GM21390 (cell line): ENCODE measurements around the gene RNF213.
"Not testable (repeated sequence)": the region's sequence is repeated elsewhere in the genome, so short reads cannot be mapped to it uniquely, and the experiment has no call there.

Experiments
- ATAC-seq: cut with Tn5 transposase; IDR thresholded peaks from one replicate; pipeline ENCODE4 v1.9.1; 2021; ENCODE audit not compliant: unreplicated experiment

RNF213 gene

GRCh38 chr17:80388175-80388574, 127.5 kb downstream of the RNF213 start:
- ATAC-seq = no peak

- no peak for ATAC-seq
Observed at GRCh38 chr17:80388601-80389000, 127.9 kb downstream of the RNF213 start.

DNA sequence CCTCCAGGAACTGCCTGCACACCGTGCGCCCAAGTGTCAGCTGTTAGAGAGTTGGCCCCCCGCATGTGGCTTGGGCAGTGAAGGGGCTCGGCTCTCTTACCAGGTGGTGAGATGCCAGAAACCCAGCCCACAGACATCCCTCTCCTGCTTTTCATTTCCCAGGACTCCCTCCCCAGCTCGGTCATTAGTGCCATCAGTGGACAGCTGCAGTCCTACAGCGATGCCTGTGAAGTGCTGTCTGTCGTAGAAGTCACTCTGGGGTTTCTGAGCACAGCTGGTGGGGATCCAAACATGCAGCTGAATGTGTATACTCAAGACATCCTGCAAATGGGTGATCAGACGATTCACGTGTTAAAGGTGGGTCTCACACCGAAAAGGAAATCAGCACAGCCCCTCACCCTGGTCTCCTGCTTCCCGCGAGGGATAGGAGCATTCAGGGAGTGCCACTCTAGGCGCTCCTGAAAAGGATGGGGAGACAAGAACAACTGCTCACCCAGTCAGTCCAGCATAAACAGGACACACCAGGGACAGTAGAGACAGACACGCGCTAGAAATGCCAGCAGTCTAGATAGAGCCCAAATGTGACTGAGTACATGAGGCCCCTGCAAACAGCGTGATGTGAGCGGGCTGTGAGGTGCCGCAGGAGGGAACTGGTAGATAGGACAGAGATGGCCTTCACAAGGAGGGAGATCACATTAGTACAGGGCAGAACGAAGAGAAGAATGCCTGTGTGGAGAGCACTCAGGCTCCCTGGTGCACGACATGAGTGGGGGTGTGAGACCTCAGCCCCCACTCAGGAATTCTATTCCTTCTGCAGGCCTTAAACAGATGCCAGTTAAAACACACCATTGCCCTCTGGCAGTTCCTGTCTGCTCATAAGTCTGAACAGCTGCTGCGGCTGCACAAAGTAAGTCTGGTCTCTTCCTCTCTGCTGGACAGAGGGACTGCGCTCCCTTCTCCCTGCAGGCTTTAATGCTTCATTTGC, 128.7 kb downstream of the RNF213 start:
- no peak for ATAC-seq

- no peak for ATAC-seq
Observed at GRCh38 chr17:80393241-80393890, 132.7 kb downstream of the RNF213 start.

DNA sequence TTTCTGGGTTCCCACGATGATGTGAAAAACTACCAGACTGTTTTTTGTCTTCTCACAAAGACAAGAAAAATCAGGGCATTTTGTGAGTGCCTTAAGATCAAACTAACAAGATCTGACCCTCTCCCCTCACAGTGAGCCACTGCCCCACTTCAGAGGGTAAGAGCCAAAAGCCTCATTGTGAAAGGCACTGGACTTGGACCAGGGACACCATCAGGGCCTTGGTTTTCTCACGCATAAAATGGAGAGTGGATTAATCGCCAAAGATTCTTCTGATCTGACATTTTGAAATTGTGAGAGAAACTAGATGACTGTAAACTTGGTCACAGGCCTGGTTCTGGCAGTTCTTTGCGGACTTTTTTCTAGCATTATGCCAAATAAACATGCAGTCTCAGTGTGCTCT, 133.3 kb downstream of the RNF213 start:
- ATAC-seq = no peak

DNA sequence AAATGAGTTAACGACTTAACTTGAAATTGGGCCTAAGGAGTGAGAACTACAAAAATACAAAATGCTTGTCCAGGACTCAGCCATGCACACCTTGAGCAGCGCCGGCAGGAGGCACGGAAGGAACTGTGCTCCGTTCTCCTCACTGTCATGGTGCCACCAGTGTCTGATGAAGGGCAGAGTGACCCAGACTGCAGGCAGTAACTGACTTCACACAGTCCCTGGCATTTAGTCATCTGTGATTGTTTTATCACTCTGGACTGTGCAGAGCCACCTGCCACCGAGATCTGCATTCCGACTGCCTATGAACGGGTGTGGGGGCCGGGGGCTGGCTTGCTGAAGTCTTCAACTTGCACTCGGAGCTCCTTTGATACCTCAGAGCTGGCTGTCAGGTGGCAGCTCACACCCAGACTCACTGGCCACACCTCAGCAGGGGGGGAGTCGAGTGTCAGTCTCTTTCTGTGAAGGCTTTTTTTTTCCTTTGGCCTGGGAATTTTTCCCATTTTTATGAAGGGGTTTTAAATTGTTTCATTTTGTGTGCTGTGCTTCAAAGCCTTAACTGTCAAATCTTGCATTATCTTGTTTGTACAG, 134.1 kb downstream of the RNF213 start:
- ATAC-seq = no peak

DNA sequence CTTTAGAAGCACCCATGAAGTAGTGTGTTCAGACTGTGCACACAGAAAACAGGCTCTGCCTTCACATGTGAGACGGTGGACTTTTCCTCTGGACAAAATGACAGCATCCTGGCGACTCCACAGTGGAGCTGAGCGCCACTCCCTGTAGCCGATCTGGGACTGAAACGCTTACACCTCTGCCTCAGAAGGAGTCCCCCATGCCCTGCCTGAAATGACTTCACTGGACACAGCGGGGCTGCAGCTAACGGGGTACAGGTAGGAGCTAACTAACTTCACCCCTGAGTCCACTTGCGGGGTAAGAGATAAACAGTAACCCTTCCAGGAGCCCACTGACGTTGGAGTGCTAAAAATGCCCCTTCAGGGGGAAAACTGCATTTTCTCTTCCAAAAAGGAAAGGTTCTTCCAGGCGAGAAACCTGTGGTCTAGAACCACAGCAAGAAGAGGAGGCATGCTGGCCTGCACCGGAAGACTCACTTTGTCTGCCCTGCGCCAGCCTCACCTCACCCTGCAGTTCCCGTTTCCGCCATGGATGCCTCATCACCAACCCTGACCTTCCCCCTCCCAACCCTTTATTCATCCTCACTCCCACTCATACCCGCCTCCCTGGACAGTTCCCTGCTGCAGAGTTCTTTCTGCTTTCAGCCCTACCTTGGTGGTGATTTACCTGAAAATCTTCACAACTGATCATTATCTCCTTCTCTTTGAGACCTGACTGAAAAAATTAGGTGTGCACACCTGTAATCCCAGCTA, 134.9 kb downstream of the RNF213 start:
- ATAC-seq = no peak

DNA sequence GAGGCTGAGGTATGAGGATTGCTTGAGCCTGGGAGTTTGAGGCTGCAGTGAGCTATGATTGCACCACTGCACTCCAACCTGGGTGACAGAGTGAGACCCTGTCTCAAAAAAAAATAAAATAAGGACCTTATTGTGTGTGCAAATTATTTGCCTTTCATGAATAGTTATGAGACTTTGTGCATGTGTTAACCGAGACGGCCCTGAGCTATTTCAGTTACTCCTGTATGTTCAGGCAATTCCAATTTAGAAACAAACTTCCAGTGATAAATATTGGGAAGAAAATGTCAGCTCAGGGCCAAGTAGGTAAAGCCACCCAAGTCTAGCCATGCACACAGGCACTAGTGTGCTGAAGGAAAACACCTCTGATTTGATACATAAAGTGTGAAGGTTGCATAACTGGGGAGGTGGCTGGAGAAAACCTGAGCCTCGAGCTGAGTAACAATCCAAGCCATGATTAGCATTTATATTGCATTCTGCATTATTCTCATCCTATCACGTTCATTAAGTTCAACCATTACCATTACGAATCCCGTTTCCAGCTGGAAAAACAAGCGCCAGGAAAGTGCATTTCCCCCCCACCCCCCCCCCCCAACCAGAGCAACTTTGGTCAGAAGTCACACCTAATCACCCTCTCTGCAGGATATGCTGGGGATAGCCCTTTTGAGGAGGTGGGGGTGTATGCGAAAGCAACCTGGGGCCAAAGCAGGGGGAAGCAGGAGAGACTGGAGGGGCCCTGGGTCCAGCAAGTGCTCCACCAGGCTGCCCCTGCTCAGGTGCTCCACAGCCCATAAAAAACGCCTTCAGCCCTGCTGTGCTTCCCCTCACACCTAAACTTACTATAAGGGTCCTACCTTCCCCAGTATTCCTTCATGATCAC, 135.7 kb downstream of the RNF213 start:
- no peak for ATAC-seq

DNA sequence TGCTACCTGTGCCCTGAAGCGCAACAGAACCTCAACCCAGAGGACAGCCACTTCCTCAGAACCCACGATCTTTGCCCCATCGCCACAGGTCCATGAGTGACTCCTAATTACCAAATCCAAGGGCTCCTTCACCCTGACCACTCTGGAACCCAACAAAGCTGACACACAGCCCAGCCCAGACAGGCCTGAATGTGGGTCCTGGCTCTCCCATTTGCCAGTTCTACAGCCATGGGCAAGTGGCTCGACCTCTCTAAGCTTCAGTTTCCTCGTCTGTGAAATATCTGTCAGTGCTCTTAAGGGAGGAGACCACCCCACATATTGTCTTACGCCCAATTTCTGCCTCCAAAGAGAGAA, 136.4 kb downstream of the RNF213 start:
- ATAC-seq = no peak

DNA sequence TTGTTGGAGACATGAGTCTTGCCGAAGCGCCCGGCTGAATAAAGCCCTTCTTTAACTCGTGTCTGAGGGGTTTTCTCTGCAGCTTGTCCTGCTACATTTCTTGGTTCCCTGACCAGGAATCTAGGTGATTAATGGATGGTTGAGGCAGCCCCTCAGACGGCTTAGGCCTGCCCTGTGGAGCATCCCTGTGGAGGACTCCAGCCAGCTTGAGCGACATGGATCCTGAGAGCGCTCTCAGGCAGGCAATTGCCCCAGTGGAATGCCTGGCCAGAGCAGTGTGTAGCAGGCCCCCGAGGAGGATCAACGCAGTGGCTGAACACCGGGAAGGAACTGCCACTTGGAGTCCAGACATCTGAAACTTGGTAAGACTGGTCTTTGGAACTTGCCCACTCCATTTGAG, 137.0 kb downstream of the RNF213 start:
- ATAC-seq = no peak

DNA sequence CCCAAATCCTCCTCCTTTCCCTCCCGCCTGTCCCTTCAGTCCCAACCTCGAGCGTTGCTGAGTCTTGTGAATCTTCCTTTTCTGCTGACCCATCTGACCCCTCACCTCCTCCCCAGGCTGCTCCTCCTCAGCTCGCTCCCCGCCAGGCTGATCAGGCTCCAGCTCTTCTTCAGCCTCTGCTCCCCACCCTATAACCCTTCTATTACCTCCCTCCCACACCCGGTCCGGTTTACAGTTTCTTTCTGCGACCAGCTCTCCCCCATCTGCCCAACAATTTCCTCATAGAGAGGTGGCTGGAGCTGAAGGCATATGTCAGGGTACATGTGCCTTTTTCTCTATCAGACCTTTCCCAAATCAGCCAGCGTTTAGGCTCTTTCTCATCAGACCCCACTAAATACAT, 140.4 kb downstream of the RNF213 start:
- ATAC-seq = not testable (repeated sequence)

DNA sequence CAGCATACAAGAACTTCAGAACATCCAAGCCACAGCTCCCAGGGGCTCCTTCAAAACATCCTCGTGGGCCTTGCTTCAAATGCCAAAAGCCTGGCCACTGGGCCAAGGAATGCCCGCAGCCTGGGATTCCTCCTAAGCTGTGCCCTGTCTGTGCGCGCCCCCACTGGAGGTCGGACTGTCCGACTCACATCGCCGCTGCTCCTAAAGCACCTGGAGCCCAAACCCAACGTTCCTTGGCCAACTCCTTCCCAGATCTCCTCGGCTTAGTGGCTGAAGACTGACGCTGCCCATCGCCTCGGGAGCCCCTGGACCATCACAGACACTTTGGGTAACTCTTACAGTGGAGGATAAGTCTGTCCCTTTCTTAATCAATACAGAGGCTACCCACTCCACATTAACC, 141.4 kb downstream of the RNF213 start:
- ATAC-seq = not testable (repeated sequence)

- no peak for ATAC-seq
Observed at GRCh38 chr17:80402959-80403358, 142.3 kb downstream of the RNF213 start.

DNA sequence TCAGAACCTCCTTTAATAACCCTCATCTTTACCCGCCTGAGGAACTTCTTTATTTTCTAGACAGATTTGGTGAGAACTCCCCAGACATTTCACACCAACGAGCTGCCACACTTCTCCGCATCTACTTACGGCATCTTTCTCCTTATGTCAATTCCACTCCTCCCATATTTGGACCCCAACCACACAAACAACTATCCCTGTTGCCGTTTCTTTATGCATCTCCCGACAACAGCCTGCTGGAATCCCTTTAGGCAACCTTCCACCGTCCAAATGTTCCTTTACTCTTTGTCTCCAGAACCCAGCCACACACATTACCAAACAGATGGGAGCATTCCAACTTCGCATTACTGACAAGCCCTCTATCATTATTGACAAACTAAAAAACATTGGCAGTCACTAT, 145.5 kb downstream of the RNF213 start:
- ATAC-seq = no peak

DNA sequence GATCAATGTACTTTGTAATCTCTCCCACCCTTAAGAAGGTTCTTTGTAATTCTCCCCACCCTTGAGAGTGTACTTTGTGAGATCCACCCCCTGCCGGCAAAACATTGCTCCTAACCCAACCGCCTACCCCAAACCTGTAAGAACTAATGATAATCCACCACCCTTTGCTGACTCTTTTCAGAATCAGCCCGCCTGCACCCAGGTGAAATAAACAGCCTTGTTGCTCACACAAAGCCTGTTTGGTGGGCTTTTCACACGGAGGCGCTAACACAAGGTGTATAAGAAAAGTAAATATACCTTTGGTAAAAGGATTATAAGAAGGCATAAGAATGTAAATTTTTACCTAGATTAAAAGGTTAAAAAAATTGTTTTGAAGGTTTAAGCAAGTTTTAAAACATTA, 147.3 kb downstream of the RNF213 start:
- ATAC-seq = not testable (repeated sequence)

GRCh38 chr17:80408872-80409271, 148.2 kb downstream of the RNF213 start:
- no peak for ATAC-seq

DNA sequence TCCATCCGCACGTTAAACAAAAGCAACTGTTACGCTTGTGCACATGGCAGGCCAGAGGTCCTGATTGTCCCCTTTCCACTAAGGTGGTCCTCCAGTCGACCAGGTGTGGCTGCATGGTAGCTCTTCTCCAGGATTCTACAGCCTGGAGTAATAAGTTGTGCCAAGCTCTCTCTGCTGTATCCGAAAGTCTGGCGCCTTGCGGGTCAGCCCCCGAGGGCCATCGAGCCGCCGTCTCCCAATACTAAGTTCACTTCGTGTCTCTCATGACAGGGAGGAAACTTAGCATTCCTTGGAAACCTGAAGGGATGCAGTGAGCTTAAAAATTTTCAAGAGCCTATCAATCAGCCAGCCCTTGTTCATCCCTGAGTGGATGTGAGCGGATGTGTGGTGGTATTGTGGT, 149.0 kb downstream of the RNF213 start:
- ATAC-seq = no peak

DNA sequence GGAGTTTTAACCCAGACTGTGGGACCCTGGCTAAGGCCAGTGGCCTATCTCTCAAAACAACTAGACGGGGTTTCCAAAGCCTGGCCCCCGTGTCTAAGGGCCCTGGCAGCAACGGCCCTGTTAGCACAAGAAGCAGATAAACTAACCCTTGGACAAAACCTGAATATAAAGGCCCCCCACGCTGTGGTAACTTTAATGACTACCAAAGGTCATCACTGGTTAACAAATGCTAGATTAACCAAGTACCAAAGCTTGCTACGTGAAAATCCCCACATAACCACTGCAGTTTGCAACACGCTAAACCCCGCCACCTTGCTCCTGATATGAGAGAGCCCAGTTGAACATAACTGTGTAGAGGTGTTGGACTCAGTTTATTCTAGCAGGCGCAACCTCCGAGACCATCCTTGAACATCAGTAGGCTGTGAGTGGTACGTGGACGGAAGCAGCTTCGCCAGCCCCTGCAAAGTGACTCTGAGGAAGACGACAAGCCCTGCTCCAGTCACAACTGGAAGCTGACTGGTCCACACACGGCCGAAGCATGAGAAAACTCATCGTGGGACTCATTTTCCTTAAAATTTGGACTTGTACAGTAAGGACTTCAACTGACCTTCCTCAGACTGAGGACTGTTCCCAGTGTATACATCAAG, 149.9 kb downstream of the RNF213 start:
- not testable (repeated sequence) for ATAC-seq

DNA sequence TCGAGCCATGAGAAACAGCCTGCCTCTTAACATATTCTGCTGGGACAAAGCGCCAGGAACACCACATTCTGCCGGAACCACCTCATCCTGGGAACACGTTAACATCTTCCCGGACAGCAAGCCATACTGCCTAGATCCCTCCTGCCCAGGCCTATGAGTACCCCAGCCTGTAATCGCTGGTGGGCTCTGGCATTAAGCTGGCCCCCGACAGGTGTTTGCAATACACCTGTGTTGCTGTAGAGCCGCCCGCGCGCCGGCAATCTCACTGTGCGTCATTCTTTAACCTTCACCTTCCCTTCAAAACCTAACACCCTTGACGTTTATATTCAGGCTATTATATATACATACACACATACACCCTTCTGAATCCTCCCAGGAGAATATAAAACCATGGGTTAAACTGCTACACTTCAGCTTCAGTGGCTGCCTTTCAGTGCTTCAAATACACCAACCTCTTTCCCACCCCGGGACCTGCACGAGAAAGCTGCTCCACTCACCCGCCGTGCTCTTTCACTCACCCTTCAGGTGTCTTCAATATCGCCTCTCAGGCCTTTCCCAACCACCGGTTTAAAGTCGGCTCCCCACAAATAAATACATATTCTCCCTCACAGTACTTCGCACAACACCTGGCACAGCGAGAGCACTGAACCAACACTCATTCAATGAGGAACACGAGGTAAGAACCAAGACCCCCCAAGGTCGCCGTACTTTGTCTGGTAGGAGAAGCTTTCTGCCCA, 153.3 kb downstream of the RNF213 start:
- ATAC-seq = no peak
